Ishikawa (cell line): ENCODE data around the gene TIMM8B.

Experiments
- CEBPB ChIP-seq: IDR thresholded peaks from 2 replicates; pipeline ENCODE4 v1.6.1; 2012
- CREB1 ChIP-seq: IDR thresholded peaks from 2 replicates; pipeline ENCODE4 v1.6.1; 2012; ENCODE audit warnings: low read depth
- EGR1 ChIP-seq: IDR thresholded peaks from 2 replicates; pipeline ENCODE4 v1.6.1; 2012
- EP300 ChIP-seq: IDR thresholded peaks from 2 replicates; pipeline ENCODE4 v1.6.1; 2012; ENCODE audit warnings: borderline replicate concordance
- FOXM1 ChIP-seq: IDR thresholded peaks from 2 replicates; pipeline ENCODE4 v1.6.1; 2012; ENCODE audit warnings: low read depth, borderline replicate concordance
- MAX ChIP-seq: IDR thresholded peaks from 2 replicates; pipeline ENCODE4 v1.6.1; 2012
- NFIC ChIP-seq: IDR thresholded peaks from 2 replicates; pipeline ENCODE4 v1.6.1; 2012
- RAD21 ChIP-seq: IDR thresholded peaks from 2 replicates; pipeline ENCODE4 v1.6.1; 2012; ENCODE audit warnings: low read depth
- TAF1 ChIP-seq: IDR thresholded peaks from 2 replicates; pipeline ENCODE4 v1.6.1; 2012; ENCODE audit warnings: low read depth, mild to moderate bottlenecking
- TCF12 ChIP-seq: IDR thresholded peaks from 2 replicates; pipeline ENCODE4 v1.6.1; 2012; ENCODE audit warnings: low read depth
- TEAD4 ChIP-seq: IDR thresholded peaks from 2 replicates; pipeline ENCODE4 v1.6.1; 2012
- USF1 ChIP-seq: IDR thresholded peaks from 2 replicates; pipeline ENCODE4 v1.6.1; 2012
- YY1 ChIP-seq: IDR thresholded peaks from 2 replicates; pipeline ENCODE4 v1.6.1; 2012; ENCODE audit warnings: low read depth
- ZBTB7A ChIP-seq: IDR thresholded peaks from 2 replicates; pipeline ENCODE4 v1.6.1; 2012; ENCODE audit warnings: low read depth
- TF ChIP-seq, protein P1 (sequence below): IDR thresholded peaks from 2 replicates; pipeline ENCODE4 v1.6.1; 2012; ENCODE audit warnings: low read depth, mild to moderate bottlenecking

Gene TIMM8B

DNA sequence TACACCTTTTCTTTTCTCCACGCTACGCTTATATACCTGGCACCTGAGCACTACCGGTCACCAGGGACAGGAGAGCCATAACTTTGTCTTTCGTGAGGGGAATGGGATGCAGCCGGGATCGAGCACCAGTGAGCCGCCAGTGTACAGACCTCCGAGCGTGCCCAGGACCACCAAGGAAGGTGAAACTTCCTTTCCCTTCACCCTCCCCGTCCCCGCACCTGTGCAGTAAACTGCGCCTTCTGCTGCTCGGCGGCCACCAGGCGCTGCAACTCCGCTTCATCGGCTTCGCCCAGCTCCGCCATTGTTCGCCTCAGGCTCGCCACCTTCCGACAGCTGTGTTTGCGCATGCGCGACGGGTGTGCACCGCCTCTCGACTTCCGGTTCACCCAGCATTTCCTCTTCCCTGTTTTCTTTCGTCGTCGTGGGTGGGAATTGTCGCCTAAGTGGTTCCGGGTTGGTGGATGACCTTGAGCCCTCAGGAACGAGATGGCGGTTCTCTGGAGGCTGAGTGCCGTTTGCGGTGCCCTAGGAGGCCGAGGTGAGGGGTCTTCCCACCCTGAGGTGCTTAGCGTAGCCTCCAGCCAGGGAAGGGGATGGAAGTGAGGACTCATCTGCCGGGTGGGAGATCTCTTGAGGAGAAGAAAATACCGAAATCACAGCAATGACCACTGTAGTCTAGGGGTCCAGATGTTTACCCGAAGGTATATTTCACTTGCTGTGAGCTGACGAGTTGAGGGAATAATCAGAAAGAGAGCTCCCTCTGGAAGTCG is at the start of gene TIMM8B, which contains the start of gene SDHD:
TIMM8B (minus strand) TSS at position 335 of the 770 bp plus-strand sequence; CDS start at position 302, 33 bp downstream.
SDHD (plus strand) TSS at position 452 of the 770 bp plus-strand sequence; CDS start at position 487, 35 bp downstream.
- TF ChIP-seq TCF12 (peak; percentile 76), YY1 (peak; percentile 96), MAX (peak; percentile 55), CREB1 (peak; percentile 60), ZBTB7A (no peak), NFIC (no peak), FOXM1 (peak; percentile 41; the same call in 1 of the 2 replicates), TEAD4 (no peak; the same call in 1 of the 2 replicates), TAF1 (peak; percentile 97), CEBPB (no peak; the same call in 1 of the 2 replicates), EGR1 (peak; percentile 79; the same call in 1 of the 2 replicates), USF1 (peak; percentile 17; the same call in 1 of the 2 replicates), EP300 (no peak), RAD21 (no peak)
- TF ChIP-seq, protein P1, sequence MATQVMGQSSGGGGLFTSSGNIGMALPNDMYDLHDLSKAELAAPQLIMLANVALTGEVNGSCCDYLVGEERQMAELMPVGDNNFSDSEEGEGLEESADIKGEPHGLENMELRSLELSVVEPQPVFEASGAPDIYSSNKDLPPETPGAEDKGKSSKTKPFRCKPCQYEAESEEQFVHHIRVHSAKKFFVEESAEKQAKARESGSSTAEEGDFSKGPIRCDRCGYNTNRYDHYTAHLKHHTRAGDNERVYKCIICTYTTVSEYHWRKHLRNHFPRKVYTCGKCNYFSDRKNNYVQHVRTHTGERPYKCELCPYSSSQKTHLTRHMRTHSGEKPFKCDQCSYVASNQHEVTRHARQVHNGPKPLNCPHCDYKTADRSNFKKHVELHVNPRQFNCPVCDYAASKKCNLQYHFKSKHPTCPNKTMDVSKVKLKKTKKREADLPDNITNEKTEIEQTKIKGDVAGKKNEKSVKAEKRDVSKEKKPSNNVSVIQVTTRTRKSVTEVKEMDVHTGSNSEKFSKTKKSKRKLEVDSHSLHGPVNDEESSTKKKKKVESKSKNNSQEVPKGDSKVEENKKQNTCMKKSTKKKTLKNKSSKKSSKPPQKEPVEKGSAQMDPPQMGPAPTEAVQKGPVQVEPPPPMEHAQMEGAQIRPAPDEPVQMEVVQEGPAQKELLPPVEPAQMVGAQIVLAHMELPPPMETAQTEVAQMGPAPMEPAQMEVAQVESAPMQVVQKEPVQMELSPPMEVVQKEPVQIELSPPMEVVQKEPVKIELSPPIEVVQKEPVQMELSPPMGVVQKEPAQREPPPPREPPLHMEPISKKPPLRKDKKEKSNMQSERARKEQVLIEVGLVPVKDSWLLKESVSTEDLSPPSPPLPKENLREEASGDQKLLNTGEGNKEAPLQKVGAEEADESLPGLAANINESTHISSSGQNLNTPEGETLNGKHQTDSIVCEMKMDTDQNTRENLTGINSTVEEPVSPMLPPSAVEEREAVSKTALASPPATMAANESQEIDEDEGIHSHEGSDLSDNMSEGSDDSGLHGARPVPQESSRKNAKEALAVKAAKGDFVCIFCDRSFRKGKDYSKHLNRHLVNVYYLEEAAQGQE, result no peak

DNA sequence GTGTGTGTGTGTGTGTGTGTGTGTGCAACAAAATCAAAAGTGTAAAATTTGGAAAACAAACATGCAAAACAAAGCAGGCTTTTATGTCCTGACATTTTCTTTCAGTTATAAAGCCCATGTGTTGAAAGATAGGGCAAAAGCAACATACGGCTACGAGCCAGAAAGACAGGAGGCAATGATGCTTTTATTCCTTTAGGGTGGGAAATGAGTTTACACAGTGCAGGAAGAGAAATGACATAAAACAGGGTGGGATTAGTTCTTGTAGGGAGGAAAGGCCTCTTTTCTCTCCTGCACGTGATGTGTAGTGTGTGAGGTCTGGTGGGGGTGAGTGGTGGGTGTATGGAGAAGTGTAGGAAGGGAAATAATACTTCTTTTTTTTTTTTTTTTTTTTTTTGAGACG is 47.9 kb upstream of the TIMM8B start:
- TF ChIP-seq EGR1 (no peak), TEAD4 (no peak), MAX (no peak), YY1 (no peak), CEBPB (no peak), EP300 (no peak)
- TF ChIP-seq, protein P1, result no peak

GRCh38 chr11:112132737-112133136 is 46.2 kb upstream of the TIMM8B start:
- TF ChIP-seq FOXM1, result no peak
- TF ChIP-seq NFIC, result no peak
- TF ChIP-seq CREB1, result no peak
- TF ChIP-seq TAF1, result no peak
- no peak for TF ChIP-seq TEAD4
- no peak for TF ChIP-seq MAX
- TF ChIP-seq CEBPB, result no peak

- TF ChIP-seq EP300 (no peak), TEAD4 (no peak), USF1 (no peak), MAX (no peak), ZBTB7A (no peak), YY1 (no peak), EGR1 (no peak), TAF1 (no peak), CREB1 (no peak), NFIC (no peak), FOXM1 (no peak), RAD21 (no peak), CEBPB (no peak), TCF12 (no peak)
- TF ChIP-seq, protein P1, result no peak
These were observed 43.1 kb upstream of the TIMM8B start for GRCh38 chr11:112129656-112130055.
